Measurements from ENCODE around the gene LILRB2. TPM values are rescaled to one million over a fixed set of nuclear protein-coding genes. Genes with fewer than 3 reads are reported as not detected.

LILRB2 gene
- total and polyA plus RNA-seq, 2 donors (not counting 3 experiments of a cell fraction or from before 2014, with no cell fraction given) = not detected

- Histone ChIP-seq H4K20me1 (replicated peaks; ENCODE audit: control insufficient read depth, extremely low read depth, insufficient read depth, low read length) (no peaks in the 10 kb centered on the region), H3K9me1 (replicated peaks; ENCODE audit: control insufficient read depth, extremely low read depth, insufficient read depth, low read length) (no peaks in the 10 kb centered on the region), H3K4me2 (ENCODE audit: insufficient read depth, low read length) (no peak overlapping the region), H3K79me2 (ENCODE audit: control insufficient read depth, insufficient read depth, low read length) (no peaks in the 10 kb centered on the region), H3K36me3 (ENCODE audit: control insufficient read depth in 2 of 2, extremely low read depth in 1 of 2, insufficient read depth in 2 of 2, low read length in 2 of 2) (no peaks in the 10 kb centered on the region), H3K4me3 (replicated peaks in 1 of 3; ENCODE audit: insufficient read depth in 1 of 3, low read depth in 1 of 3, low read length in 3 of 3) (no peak overlapping the region), H2AFZ (ENCODE audit: low read depth, low read length) (no peak overlapping the region), H3K4me1 (ENCODE audit: control insufficient read depth, extremely low read depth, insufficient read depth, low read length) (no peaks in the 10 kb centered on the region), H3K9ac (replicated peaks; ENCODE audit: extremely low read depth, insufficient read depth, low read length) (no peak overlapping the region), H3K9me3 (replicated peaks; ENCODE audit: control insufficient read depth, insufficient read depth, low read length) (no peaks in the 10 kb centered on the region), H3K27ac (ENCODE audit: insufficient read depth, low read depth, low read length) (no peak overlapping the region), H3K27me3 (ENCODE audit: control insufficient read depth in 2 of 2, insufficient read depth in 2 of 2, low read length in 2 of 2) (no peaks in the 10 kb centered on the region)
- ChIA-PET CTCF (interaction anchor here (0.8 to 1.3 kb wide), 3 partner anchors 9 to 50 kb away, joined by 3 read pairs; no protein-coding TSS in a partner anchor), POLR2A (no interaction called here)
- intact Hi-C loops (cut with micrococcal nuclease) = no loop called here
- no TSS peak for BruUV-seq (replicated peaks)
- DNase-seq (ENCODE audit: low read depth, low spot score) (no peak), FAIRE-seq (no peak)
- dilution Hi-C loops (cut with MboI; ENCODE audit: extremely low pct_ligation_motif_present, low sequenced_read_pairs) = no loop called here
- no peak for TF ChIP-seq MAX (IDR thresholded peaks at IDR 0.05; ENCODE audit: insufficient read depth, insufficient read length)
- TF ChIP-seq POLR2AphosphoS5 (IDR thresholded peaks at IDR 0.05; ENCODE audit: insufficient read depth, low read depth, low read length) = no peak
- no peak for TF ChIP-seq GATA2 (IDR thresholded peaks at IDR 0.05; ENCODE audit: insufficient read depth, insufficient read length, low read depth, low read length)
- no peak for TF ChIP-seq JUN (IDR thresholded peaks at IDR 0.05; ENCODE audit: borderline replicate concordance, insufficient read depth, insufficient read length, low read depth)
- no peak for TF ChIP-seq FOS (IDR thresholded peaks at IDR 0.05; ENCODE audit: borderline replicate concordance, insufficient read depth, low read length)
These were observed 35.0 kb upstream of the LILRB2 start for GRCh38 chr19:54315956-54316355.

- TF ChIP-seq EZH2 (IDR thresholded peaks at IDR 0.05; ENCODE audit: borderline replicate concordance, low read depth, low read length, severe bottlenecking) (no peak), FOS (IDR thresholded peaks at IDR 0.05; ENCODE audit: borderline replicate concordance, insufficient read depth, low read length) (no peak), MYC (IDR thresholded peaks at IDR 0.05; ENCODE audit: low read depth, low read length) (no peak), GATA2 (IDR thresholded peaks at IDR 0.05; ENCODE audit: insufficient read depth, insufficient read length, low read depth, low read length) (no peak), POLR2A (IDR thresholded peaks at IDR 0.05; ENCODE audit: low read depth, low read length) (no peak)
- CTCF ChIA-PET = no interaction called here
- H3K9me3 ChIP-seq (replicated peaks; ENCODE audit: control insufficient read depth, insufficient read depth, low read length) = no peaks in the 10 kb centered on the region
- no peaks in the 10 kb centered on the region for H4K20me1 ChIP-seq (replicated peaks; ENCODE audit: control insufficient read depth, extremely low read depth, insufficient read depth, low read length)
- DNase-seq (ENCODE audit: low read depth, low spot score) (no peak), FAIRE-seq (no peak)
- no peak within 1 kb of the TSS for H3K4me3 ChIP-seq (replicated peaks in 1 of 3; ENCODE audit: insufficient read depth in 1 of 3, low read depth in 1 of 3, low read length in 3 of 3)
- BruUV-seq (replicated peaks) = no TSS peak
- no peaks in the 10 kb centered on the region for H3K9me1 ChIP-seq (replicated peaks; ENCODE audit: control insufficient read depth, extremely low read depth, insufficient read depth, low read length)
- POLR2A ChIA-PET = no interaction called here
- no peak within 1 kb of the TSS for H3K4me2 ChIP-seq (ENCODE audit: insufficient read depth, low read length)
- intact Hi-C loops (cut with micrococcal nuclease) (no loop called here), dilution Hi-C loops (cut with MboI; ENCODE audit: extremely low pct_ligation_motif_present, low sequenced_read_pairs) (no loop called here)
- no peaks in the 10 kb centered on the region for H3K36me3 ChIP-seq (ENCODE audit: control insufficient read depth in 2 of 2, extremely low read depth in 1 of 2, insufficient read depth in 2 of 2, low read length in 2 of 2)
- no peaks in the 10 kb centered on the region for H3K4me1 ChIP-seq (ENCODE audit: control insufficient read depth, extremely low read depth, insufficient read depth, low read length)
- no peaks in the 10 kb centered on the region for H3K27me3 ChIP-seq (ENCODE audit: control insufficient read depth in 2 of 2, insufficient read depth in 2 of 2, low read length in 2 of 2)
- no peak within 1 kb of the TSS for H3K27ac ChIP-seq (ENCODE audit: insufficient read depth, low read depth, low read length)
- no peak within 1 kb of the TSS for H3K9ac ChIP-seq (replicated peaks; ENCODE audit: extremely low read depth, insufficient read depth, low read length)
- no peaks in the 10 kb centered on the region for H3K79me2 ChIP-seq (ENCODE audit: control insufficient read depth, insufficient read depth, low read length)
- H2AFZ ChIP-seq (ENCODE audit: low read depth, low read length) = no peak within 1 kb of the TSS
These were observed 31.8 kb upstream of the LILRB2 start, which contains the start of gene LILRA5 for GRCh38 chr19:54312436-54313377. Gene LILRA5 (minus strand): TSS chr19:54313166. CDS start chr19:54313019, 147 bp downstream.

Data from endothelial cell of umbilical vein (primary cell).